Measurements from ENCODE around the gene SET. TPM values are rescaled to one million over a fixed set of nuclear protein-coding genes. Genes with fewer than 3 reads are reported as not detected.
A peak's percentile ranks its signal among the peaks of the same experiment; 100 is the strongest.

Gene SET
- total RNA-seq, 6 donors from 2014 or later: 73.3 to 222 (median 177) TPM

GRCh38 chr9:128713941-128714573 is 25.0 kb downstream of the SET start:
- H3K4me1 ChIP-seq: peaks cover 0 to under 1% (median 0%) of the 10 kb centered on the region in 4 donors
- H3K27me3 ChIP-seq: no peaks in the 10 kb centered on the region
- DNase-seq: no peak
- 98 to 99% methylated on average over 11 to 19 of the region's 19 CpGs for WGBS, 2 donors
- no peak overlapping the region for H3K4me3 ChIP-seq
- H3K9me3 ChIP-seq: no peaks in the 10 kb centered on the region
- no peak for TF ChIP-seq EP300 (IDR thresholded peaks at IDR 0.05)
- no peak for TF ChIP-seq POLR2AphosphoS5 (IDR thresholded peaks at IDR 0.05)
- TF ChIP-seq CTCF (IDR thresholded peaks at IDR 0.05): no peak
- TF ChIP-seq POLR2A (IDR thresholded peaks at IDR 0.05): no peak
- peaks cover 0 to 34% (median 15%) of the 10 kb centered on the region in 4 donors for H3K36me3 ChIP-seq
- no peak for ATAC-seq (ENCODE audit: low FRiP score in 2 of 2)
- no peak overlapping the region for H3K27ac ChIP-seq

- Histone ChIP-seq H3K4me3 (no peak overlapping the region), H3K36me3 (peaks cover 0 to 36% (median 17%) of the 10 kb centered on the region in 4 donors), H3K27ac (no peak overlapping the region), H3K27me3 (no peaks in the 10 kb centered on the region), H3K4me1 (peaks cover 0 to 8% (median 0%) of the 10 kb centered on the region in 4 donors), H3K9me3 (no peaks in the 10 kb centered on the region)
- ATAC-seq (ENCODE audit: low FRiP score in 2 of 2) (peak in 1 of 2 donors; percentile 6), DNase-seq (no peak)
- no peak for TF ChIP-seq CTCF (IDR thresholded peaks at IDR 0.05)
- TF ChIP-seq POLR2A (IDR thresholded peaks at IDR 0.05): no peak
- WGBS, 2 donors: 91 to 99% methylated on average over 15 to 24 of the region's 24 CpGs
Observed at GRCh38 chr9:128714586-128715435, 25.8 kb downstream of the SET start.

- WGBS, 2 donors: 94 to 95% methylated on average over 6 of the region's 6 CpGs
- Histone ChIP-seq H3K4me3 (no peak overlapping the region), H3K27me3 (no peaks in the 10 kb centered on the region), H3K4me1 (peaks cover 0 to 11% (median 0%) of the 10 kb centered on the region in 4 donors), H3K27ac (no peak overlapping the region), H3K36me3 (peaks cover 0 to 42% (median 21%) of the 10 kb centered on the region in 4 donors), H3K9me3 (no peaks in the 10 kb centered on the region)
- TF ChIP-seq POLR2AphosphoS5 (IDR thresholded peaks at IDR 0.05): no peak
- TF ChIP-seq CTCF (IDR thresholded peaks at IDR 0.05): no peak
- TF ChIP-seq POLR2A (IDR thresholded peaks at IDR 0.05): no peak
- no peak for TF ChIP-seq EP300 (IDR thresholded peaks at IDR 0.05)
- peak in 1 of 2 donors; percentile 3 for ATAC-seq (ENCODE audit: low FRiP score in 2 of 2)
- DNase-seq: peak in 1 of 2 donors; percentile 2
Observed at GRCh38 chr9:128715436-128715750, 26.4 kb downstream of the SET start.

GRCh38 chr9:128716581-128717254 is 27.7 kb downstream of the SET start:
- Histone ChIP-seq H3K4me3 (no peak overlapping the region), H3K4me1 (peaks cover 0 to 11% (median 0%) of the 10 kb centered on the region in 4 donors), H3K9me3 (no peaks in the 10 kb centered on the region), H3K27me3 (no peaks in the 10 kb centered on the region), H3K27ac (no peak overlapping the region), H3K36me3 (peaks cover 0 to 55% (median 31%) of the 10 kb centered on the region in 4 donors)
- DNase-seq (no peak), ATAC-seq (ENCODE audit: low FRiP score in 2 of 2) (no peak)
- 93 to 96% methylated on average over 6 to 7 of the region's 7 CpGs for WGBS, 2 donors
- TF ChIP-seq EP300 (IDR thresholded peaks at IDR 0.05) (no peak), CTCF (IDR thresholded peaks at IDR 0.05) (no peak), POLR2AphosphoS5 (IDR thresholded peaks at IDR 0.05) (no peak), POLR2A (IDR thresholded peaks at IDR 0.05) (no peak)
